Liver (tissue), 9 donors: ENCODE data around the gene UPF3A. TPM values are rescaled to one million over a fixed set of nuclear protein-coding genes. Genes with fewer than 3 reads are reported as not detected.
"Not testable (repeated sequence)": the region's sequence is repeated elsewhere in the genome, so short reads cannot be mapped to it uniquely, and the experiment has no call there.

Experiments
- DNase-seq: peaks from one replicate; pipeline ENCODE4 v3.0.0-alpha.2; 2017; ENCODE audit warnings: low spot score
- H3K27ac ChIP-seq, 2 donors: one replicate each; pipeline ENCODE4 v1.7.0; 2013; ENCODE audit warnings: inconsistent platforms in 2 of 2, low read length in 2 of 2, control low read depth in 1 of 2, low read depth in 1 of 2, mild to moderate bottlenecking in 1 of 2
- H3K27me3 ChIP-seq, 4 donors: one replicate each; pipeline versions ENCODE4 v1.6.1 to v1.7.0; 2013; ENCODE audit warnings: low read length in 3 of 4, inconsistent platforms in 1 of 4, mild to moderate bottlenecking in 1 of 4, moderate library complexity in 1 of 4; ENCODE audit not compliant: control insufficient read depth in 4 of 4, insufficient read depth in 4 of 4
- H3K36me3 ChIP-seq, 4 donors: one replicate each; pipeline versions ENCODE4 v1.6.1 to v1.7.0; 2013; ENCODE audit warnings: low read length in 3 of 4, mild to moderate bottlenecking in 3 of 4, low read depth in 1 of 4, moderate library complexity in 1 of 4; ENCODE audit not compliant: control insufficient read depth in 4 of 4, insufficient read depth in 3 of 4
- H3K4me1 ChIP-seq, 4 donors: one replicate each; pipeline versions ENCODE4 v1.6.1 to v1.7.0; 2013; ENCODE audit warnings: low read length in 3 of 4, mild to moderate bottlenecking in 3 of 4, moderate library complexity in 1 of 4; ENCODE audit not compliant: control insufficient read depth in 4 of 4, insufficient read depth in 4 of 4
- H3K4me3 ChIP-seq, 3 donors: one replicate each; pipeline versions ENCODE4 v1.6.1 to v1.7.0; 2013; ENCODE audit warnings: low read length in 3 of 3, control low read depth in 1 of 3, low read depth in 1 of 3, mild to moderate bottlenecking in 1 of 3
- H3K9ac ChIP-seq, 2 donors: one replicate each; pipeline ENCODE4 v1.7.0; 2013; ENCODE audit warnings: low read length in 2 of 2, mild to moderate bottlenecking in 2 of 2, moderate library complexity in 2 of 2, control low read depth in 1 of 2, low read depth in 1 of 2
- H3K9me3 ChIP-seq, 4 donors: one replicate each; pipeline versions ENCODE4 v1.6.1 to v1.7.0; 2013; ENCODE audit warnings: low read length in 3 of 4; ENCODE audit not compliant: control insufficient read depth in 4 of 4
- EGR1 ChIP-seq, 2 donors: IDR thresholded peaks; 2 replicates each; pipeline ENCODE4 v1.6.1; 2016 to 2018; ENCODE audit warnings: antibody characterized with exemption in 2 of 2, low read depth in 2 of 2
- FOXA1 ChIP-seq: IDR thresholded peaks from 2 replicates; pipeline ENCODE4 v1.6.1; 2016; ENCODE audit warnings: antibody characterized with exemption
- GABPA ChIP-seq, 2 donors: IDR thresholded peaks in 1 of 2; conservative IDR thresholded peaks in 1 of 2; 2 replicates each; pipeline ENCODE4 v1.6.1; 2016; ENCODE audit warnings: antibody characterized with exemption in 2 of 2, mild to moderate bottlenecking in 1 of 2, moderate library complexity in 1 of 2
- HNF4A ChIP-seq, 2 donors: conservative IDR thresholded peaks; 2 replicates each; pipeline ENCODE4 v1.6.1; 2016; ENCODE audit warnings: antibody characterized with exemption in 2 of 2, mild to moderate bottlenecking in 2 of 2
- HNF4G ChIP-seq: IDR thresholded peaks from 2 replicates; pipeline ENCODE4 v1.6.1; 2016; ENCODE audit warnings: antibody characterized with exemption
- JUND ChIP-seq, 2 donors: IDR thresholded peaks; 2 replicates each; pipeline ENCODE4 v1.6.1; 2016; ENCODE audit warnings: antibody characterized with exemption in 2 of 2
- NR2F2 ChIP-seq: IDR thresholded peaks from 2 replicates; pipeline ENCODE4 v1.6.1; 2016; ENCODE audit warnings: antibody characterized with exemption
- RAD21 ChIP-seq, 2 donors: IDR thresholded peaks; 2 replicates each; pipeline ENCODE4 v1.6.1; 2016; ENCODE audit warnings: antibody characterized with exemption in 2 of 2, mild to moderate bottlenecking in 2 of 2
- RXRA ChIP-seq, 2 donors: IDR thresholded peaks; 2 replicates each; pipeline ENCODE4 v1.6.1; 2017 to 2018; ENCODE audit warnings: antibody characterized with exemption in 2 of 2, mild to moderate bottlenecking in 1 of 2
- SP1 ChIP-seq: IDR thresholded peaks from 2 replicates; pipeline ENCODE4 v1.6.1; 2018; ENCODE audit warnings: antibody characterized with exemption, mild to moderate bottlenecking
- TAF1 ChIP-seq: conservative IDR thresholded peaks from 2 replicates; pipeline ENCODE4 v1.6.1; 2016; ENCODE audit warnings: antibody characterized with exemption, mild to moderate bottlenecking
- YY1 ChIP-seq: IDR thresholded peaks from 2 replicates; pipeline ENCODE4 v1.6.1; 2016; ENCODE audit warnings: antibody characterized with exemption, mild to moderate bottlenecking
- WGBS: extraction: QIAGEN DNeasy Blood & Tissue Kit; methylation state at CpG from one replicate; pipeline ENCODE4 v1.1.7; 2013; 5-methylcytosine and 5-hydroxymethylcytosine counted together
- polyA plus RNA-seq, 2 donors: library from polyadenylated mRNA; stranded (reverse) in 1 of 2; unstranded in 1 of 2; fragments of 200-250 nt in 1 of 2; fragments of >200 nt in 1 of 2; fragmentation: Nextera tagmentation in 1 of 2; extraction: Ambion mirVana in 1 of 2; gene quantifications; one replicate each; pipeline versions ENCODE4 v1.2.1 to v1.2.3, GENCODE V29; 2013 to 2015
- total RNA-seq, 2 donors: library from RNA; depleted of rRNA; stranded (reverse); fragments of >200 nt; gene quantifications; one replicate each; pipeline ENCODE4 v1.2.3, GENCODE V29; 2014
- TF ChIP-seq, protein P1 (sequence below): fragments of 150-350 bp; IDR thresholded peaks from 2 replicates; pipeline ENCODE4 v1.5.1; 2017; ENCODE audit warnings: improper control_type of control experiment, low read depth, low read length; ENCODE audit not compliant: missing input control
- TF ChIP-seq, protein P2 (sequence below): IDR thresholded peaks from 2 replicates; pipeline ENCODE4 v1.6.1; 2016; ENCODE audit warnings: antibody characterized with exemption
- TF ChIP-seq, protein P3 (sequence below): IDR thresholded peaks from 2 replicates; pipeline ENCODE4 v1.6.1; 2016; ENCODE audit warnings: antibody characterized with exemption, mild to moderate bottlenecking
- TF ChIP-seq, protein P4 (sequence below): IDR thresholded peaks from 2 replicates; pipeline ENCODE4 v1.6.1; 2016; ENCODE audit warnings: antibody characterized with exemption
- TF ChIP-seq, protein P5 (sequence below): IDR thresholded peaks from 2 replicates; pipeline ENCODE4 v1.6.1; 2016; ENCODE audit warnings: antibody characterized with exemption
- donor health status: healthy.
- donor health status: healthy.
- donor health status: healthy.
- donor health status: healthy.
- donor health status: healthy.

Gene UPF3A
- total and polyA plus RNA-seq, 4 donors, result 11.0 to 26.5 (median 17.2) TPM

DNA sequence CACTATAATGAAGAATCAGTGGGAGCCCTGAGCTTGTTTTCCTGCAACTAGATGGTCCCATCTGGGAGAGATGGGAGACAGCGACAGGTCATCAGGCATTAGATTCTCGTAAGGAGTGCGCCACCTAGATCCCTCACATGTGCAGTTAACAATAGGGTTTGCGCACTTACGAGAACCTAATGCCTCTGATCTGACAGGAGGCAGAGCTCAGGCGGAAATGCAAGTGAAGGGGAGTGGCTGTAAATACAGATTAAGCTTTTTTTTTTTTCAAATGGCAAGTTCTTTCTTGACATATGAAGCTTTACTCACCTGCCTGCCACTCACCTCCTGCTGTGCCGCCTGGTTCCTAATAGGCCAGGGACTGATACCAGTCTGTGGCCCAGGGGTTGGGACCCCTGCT lies 32.3 kb upstream of the UPF3A start:
- no peak overlapping the region for H3K9ac ChIP-seq
- H3K27me3 ChIP-seq, result no peaks in the 10 kb centered on the region
- H3K4me3 ChIP-seq, result no peak overlapping the region
- WGBS, result 97% methylated on average over 7 of the region's 7 CpGs
- peaks cover 7 to 73% (median 67%) of the 10 kb centered on the region in 4 donors for H3K36me3 ChIP-seq
- TF ChIP-seq, protein P1, sequence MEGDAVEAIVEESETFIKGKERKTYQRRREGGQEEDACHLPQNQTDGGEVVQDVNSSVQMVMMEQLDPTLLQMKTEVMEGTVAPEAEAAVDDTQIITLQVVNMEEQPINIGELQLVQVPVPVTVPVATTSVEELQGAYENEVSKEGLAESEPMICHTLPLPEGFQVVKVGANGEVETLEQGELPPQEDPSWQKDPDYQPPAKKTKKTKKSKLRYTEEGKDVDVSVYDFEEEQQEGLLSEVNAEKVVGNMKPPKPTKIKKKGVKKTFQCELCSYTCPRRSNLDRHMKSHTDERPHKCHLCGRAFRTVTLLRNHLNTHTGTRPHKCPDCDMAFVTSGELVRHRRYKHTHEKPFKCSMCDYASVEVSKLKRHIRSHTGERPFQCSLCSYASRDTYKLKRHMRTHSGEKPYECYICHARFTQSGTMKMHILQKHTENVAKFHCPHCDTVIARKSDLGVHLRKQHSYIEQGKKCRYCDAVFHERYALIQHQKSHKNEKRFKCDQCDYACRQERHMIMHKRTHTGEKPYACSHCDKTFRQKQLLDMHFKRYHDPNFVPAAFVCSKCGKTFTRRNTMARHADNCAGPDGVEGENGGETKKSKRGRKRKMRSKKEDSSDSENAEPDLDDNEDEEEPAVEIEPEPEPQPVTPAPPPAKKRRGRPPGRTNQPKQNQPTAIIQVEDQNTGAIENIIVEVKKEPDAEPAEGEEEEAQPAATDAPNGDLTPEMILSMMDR, result no peak
- TF ChIP-seq SP1, result no peak
- TF ChIP-seq, protein P2, sequence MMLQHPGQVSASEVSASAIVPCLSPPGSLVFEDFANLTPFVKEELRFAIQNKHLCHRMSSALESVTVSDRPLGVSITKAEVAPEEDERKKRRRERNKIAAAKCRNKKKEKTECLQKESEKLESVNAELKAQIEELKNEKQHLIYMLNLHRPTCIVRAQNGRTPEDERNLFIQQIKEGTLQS, result no peak
- TF ChIP-seq, protein P3, sequence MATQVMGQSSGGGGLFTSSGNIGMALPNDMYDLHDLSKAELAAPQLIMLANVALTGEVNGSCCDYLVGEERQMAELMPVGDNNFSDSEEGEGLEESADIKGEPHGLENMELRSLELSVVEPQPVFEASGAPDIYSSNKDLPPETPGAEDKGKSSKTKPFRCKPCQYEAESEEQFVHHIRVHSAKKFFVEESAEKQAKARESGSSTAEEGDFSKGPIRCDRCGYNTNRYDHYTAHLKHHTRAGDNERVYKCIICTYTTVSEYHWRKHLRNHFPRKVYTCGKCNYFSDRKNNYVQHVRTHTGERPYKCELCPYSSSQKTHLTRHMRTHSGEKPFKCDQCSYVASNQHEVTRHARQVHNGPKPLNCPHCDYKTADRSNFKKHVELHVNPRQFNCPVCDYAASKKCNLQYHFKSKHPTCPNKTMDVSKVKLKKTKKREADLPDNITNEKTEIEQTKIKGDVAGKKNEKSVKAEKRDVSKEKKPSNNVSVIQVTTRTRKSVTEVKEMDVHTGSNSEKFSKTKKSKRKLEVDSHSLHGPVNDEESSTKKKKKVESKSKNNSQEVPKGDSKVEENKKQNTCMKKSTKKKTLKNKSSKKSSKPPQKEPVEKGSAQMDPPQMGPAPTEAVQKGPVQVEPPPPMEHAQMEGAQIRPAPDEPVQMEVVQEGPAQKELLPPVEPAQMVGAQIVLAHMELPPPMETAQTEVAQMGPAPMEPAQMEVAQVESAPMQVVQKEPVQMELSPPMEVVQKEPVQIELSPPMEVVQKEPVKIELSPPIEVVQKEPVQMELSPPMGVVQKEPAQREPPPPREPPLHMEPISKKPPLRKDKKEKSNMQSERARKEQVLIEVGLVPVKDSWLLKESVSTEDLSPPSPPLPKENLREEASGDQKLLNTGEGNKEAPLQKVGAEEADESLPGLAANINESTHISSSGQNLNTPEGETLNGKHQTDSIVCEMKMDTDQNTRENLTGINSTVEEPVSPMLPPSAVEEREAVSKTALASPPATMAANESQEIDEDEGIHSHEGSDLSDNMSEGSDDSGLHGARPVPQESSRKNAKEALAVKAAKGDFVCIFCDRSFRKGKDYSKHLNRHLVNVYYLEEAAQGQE, result no peak
- TF ChIP-seq RAD21 (IDR thresholded peaks at IDR 0.05), result no peak
- no peak for TF ChIP-seq FOXA1
- no peak for TF ChIP-seq TAF1
- no peak for TF ChIP-seq JUND (IDR thresholded peaks at IDR 0.05)
- no peak for TF ChIP-seq HNF4A (conservative IDR thresholded peaks at IDR 0.05)
- TF ChIP-seq RXRA (IDR thresholded peaks at IDR 0.05), result no peak
- TF ChIP-seq NR2F2, result no peak
- TF ChIP-seq, protein P4, sequence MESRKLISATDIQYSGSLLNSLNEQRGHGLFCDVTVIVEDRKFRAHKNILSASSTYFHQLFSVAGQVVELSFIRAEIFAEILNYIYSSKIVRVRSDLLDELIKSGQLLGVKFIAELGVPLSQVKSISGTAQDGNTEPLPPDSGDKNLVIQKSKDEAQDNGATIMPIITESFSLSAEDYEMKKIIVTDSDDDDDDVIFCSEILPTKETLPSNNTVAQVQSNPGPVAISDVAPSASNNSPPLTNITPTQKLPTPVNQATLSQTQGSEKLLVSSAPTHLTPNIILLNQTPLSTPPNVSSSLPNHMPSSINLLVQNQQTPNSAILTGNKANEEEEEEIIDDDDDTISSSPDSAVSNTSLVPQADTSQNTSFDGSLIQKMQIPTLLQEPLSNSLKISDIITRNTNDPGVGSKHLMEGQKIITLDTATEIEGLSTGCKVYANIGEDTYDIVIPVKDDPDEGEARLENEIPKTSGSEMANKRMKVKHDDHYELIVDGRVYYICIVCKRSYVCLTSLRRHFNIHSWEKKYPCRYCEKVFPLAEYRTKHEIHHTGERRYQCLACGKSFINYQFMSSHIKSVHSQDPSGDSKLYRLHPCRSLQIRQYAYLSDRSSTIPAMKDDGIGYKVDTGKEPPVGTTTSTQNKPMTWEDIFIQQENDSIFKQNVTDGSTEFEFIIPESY, result no peak
- no peak for TF ChIP-seq YY1
- TF ChIP-seq, protein P5, sequence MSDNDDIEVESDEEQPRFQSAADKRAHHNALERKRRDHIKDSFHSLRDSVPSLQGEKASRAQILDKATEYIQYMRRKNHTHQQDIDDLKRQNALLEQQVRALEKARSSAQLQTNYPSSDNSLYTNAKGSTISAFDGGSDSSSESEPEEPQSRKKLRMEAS, result no peak
- no peak for TF ChIP-seq GABPA (IDR thresholded peaks at IDR 0.05 in 1 of 2, conservative IDR thresholded peaks at IDR 0.05 in 1 of 2)
- no peak for TF ChIP-seq HNF4G
- no peak for TF ChIP-seq EGR1 (IDR thresholded peaks at IDR 0.05; ENCODE audit: low read depth in 2 of 2)
- no peak overlapping the region for H3K27ac ChIP-seq
- H3K9me3 ChIP-seq, result no peaks in the 10 kb centered on the region
- no peaks in the 10 kb centered on the region for H3K4me1 ChIP-seq
- DNase-seq, result no peak

DNA sequence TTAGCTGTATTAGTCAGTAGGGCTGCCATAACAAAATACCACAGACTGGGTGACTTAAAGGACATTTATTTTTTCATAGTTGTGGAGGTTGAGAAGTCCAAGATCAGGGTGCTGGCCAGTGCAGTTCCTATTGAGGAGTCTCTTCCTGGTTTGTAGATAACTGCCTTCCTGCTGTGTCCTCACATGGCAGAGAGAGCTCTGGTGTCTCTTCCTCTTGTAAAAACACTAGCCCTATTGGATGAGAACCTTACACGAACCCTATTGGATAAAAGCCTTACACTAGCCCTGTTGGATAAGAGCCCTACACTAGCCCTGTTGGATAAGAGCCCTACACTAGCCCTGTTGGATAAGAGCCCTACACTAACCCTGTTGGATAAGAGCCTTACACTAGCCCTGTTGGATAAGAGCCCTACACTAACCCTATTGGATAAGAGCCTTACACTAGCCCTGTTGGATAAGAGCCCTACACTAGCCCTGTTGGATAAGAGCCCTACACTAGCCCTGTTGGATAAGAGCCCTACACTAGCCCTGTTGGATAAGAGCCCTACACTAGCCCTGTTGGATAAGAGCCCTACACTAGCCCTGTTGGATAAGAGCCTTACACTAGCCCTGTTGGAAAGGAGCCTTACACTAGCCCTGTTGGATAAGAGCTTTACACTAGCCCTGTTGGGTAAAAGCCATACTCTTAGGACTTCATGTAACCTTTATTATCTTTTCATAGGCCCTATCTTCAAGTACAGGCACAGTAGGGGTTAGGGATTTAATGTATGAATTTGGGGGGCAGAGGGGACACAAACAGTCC lies 29.6 kb upstream of the UPF3A start:
- not testable (repeated sequence) for H3K9ac ChIP-seq, H3K27ac ChIP-seq, DNase-seq, H3K9me3 ChIP-seq, H3K27me3 ChIP-seq, H3K4me1 ChIP-seq, H3K4me3 ChIP-seq
- H3K36me3 ChIP-seq, result peaks cover 15 to 67% (median 60%) of the 10 kb centered on the region in 4 donors
- 90% methylated on average over 1 of the region's 1 CpG for WGBS
